UCSD-AML1 (cell line): ENCODE measurements around the gene RENBP.

Experiments used
- DNase-seq: peaks from one replicate; lab custom pipeline; 2025; ENCODE audit not compliant: unreplicated experiment; lab: John Stamatoyannopoulos, UW

The RENBP gene

GRCh38 chrX:153971124-153971449, 26.6 kb upstream of the RENBP start:
- DNase-seq, result peak; percentile 94

- peak; percentile 56 for DNase-seq
Measured at GRCh38 chrX:153970357-153971123, 26.1 kb upstream of the RENBP start.

GRCh38 chrX:153969904-153970356, 25.5 kb upstream of the RENBP start:
- peak; percentile 54 for DNase-seq

- DNase-seq, result no peak
Measured at GRCh38 chrX:153969125-153969903, 24.9 kb upstream of the RENBP start.

- DNase-seq, result peak; percentile 40
Measured at GRCh38 chrX:153968754-153969124, 24.3 kb upstream of the RENBP start.

GRCh38 chrX:153968255-153968654, 23.8 kb upstream of the RENBP start:
- no peak for DNase-seq

- peak; percentile 33 for DNase-seq
Measured at GRCh38 chrX:153967536-153968224, 23.2 kb upstream of the RENBP start.

- no peak for DNase-seq
Measured at GRCh38 chrX:153966841-153967535, 22.5 kb upstream of the RENBP start.

- no peak for DNase-seq
Measured at GRCh38 chrX:153966283-153966688, 21.8 kb upstream of the RENBP start.

GRCh38 chrX:153965406-153965805, 21.0 kb upstream of the RENBP start:
- DNase-seq, result no peak

GRCh38 chrX:153964105-153964504, 19.7 kb upstream of the RENBP start:
- no peak for DNase-seq

GRCh38 chrX:153963546-153963945, 19.1 kb upstream of the RENBP start:
- DNase-seq, result no peak

- no peak for DNase-seq
Measured at GRCh38 chrX:153961292-153961691, 16.8 kb upstream of the RENBP start.

GRCh38 chrX:153960786-153961185, 16.3 kb upstream of the RENBP start:
- DNase-seq, result no peak

- DNase-seq, result no peak
Measured at GRCh38 chrX:153960077-153960476, 15.6 kb upstream of the RENBP start.

- DNase-seq, result no peak
Measured at GRCh38 chrX:153959649-153960048, 15.2 kb upstream of the RENBP start.

- DNase-seq, result no peak
Measured at GRCh38 chrX:153958605-153959004, 14.2 kb upstream of the RENBP start.

- DNase-seq, result no peak
Measured at GRCh38 chrX:153957224-153957623, 12.8 kb upstream of the RENBP start.

- no peak for DNase-seq
Measured at GRCh38 chrX:153956044-153956907, 11.8 kb upstream of the RENBP start.

GRCh38 chrX:153955228-153955732, 10.8 kb upstream of the RENBP start:
- no peak for DNase-seq
